ENCODE results near the gene ATP2A3.

ATP2A3 gene

DNA sequence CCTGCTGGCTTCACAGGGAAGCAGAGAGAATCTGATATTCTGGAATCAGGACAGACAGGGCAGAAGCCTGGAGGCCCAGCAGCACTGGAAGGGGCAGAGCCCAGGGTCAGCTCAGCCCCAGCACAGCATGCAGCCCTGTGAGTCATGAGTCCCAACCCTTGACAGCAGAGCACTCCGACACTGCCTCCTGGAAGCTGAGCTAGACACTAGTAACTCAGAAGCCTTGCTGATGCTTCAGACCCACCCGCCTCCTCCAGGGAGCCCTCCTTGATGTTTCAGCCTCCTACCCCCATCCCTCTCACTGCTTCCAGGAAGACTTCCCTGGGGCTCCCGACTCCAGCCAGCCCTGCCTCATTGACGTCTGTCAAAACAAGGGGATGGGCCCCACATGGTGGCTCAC lies 78.3 kb downstream of the ATP2A3 start:
- peak; percentile 6 to 27 for DNase-seq
- Histone ChIP-seq H2BK120ac (ENCODE audit: insufficient read depth, low read length, poor library complexity) (no peak overlapping the region), H3K27me3 (ENCODE audit: insufficient read depth, low read length) (no peaks in the 10 kb centered on the region), H3K14ac (ENCODE audit: low read length) (no peak overlapping the region), H2AFZ (ENCODE audit: insufficient read depth, low read length, poor library complexity) (no peak overlapping the region), H3K4me1 (ENCODE audit: control insufficient read depth in 1 of 2, insufficient read depth in 2 of 2, low read length in 2 of 2) (no peaks in the 10 kb centered on the region), H3K27ac (ENCODE audit: low read depth, low read length) (no peak overlapping the region), H3K9me3 (ENCODE audit: insufficient read depth, low read depth, low read length) (peaks cover 5% of the 10 kb centered on the region), H2BK12ac (ENCODE audit: low read length) (no peak overlapping the region), H3K9ac (ENCODE audit: low read length) (no peak overlapping the region), H3K18ac (ENCODE audit: low read length) (no peak overlapping the region), H3K79me2 (ENCODE audit: control insufficient read depth, insufficient read depth, low read length, poor library complexity) (no peaks in the 10 kb centered on the region), H4K12ac (ENCODE audit: low read depth, low read length) (no peak overlapping the region), H4K91ac (ENCODE audit: low read depth, low read length) (no peak overlapping the region), H3K4me2 (ENCODE audit: low read length) (no peak overlapping the region), H3K4me3 (ENCODE audit: low read depth, low read length) (no peak overlapping the region), H3K4ac (ENCODE audit: low read depth, low read length) (no peak overlapping the region), H2BK5ac (ENCODE audit: low read depth, low read length, poor library complexity) (no peak overlapping the region), H3K23ac (ENCODE audit: low read length) (no peak overlapping the region), H2AK5ac (ENCODE audit: low read length) (no peak overlapping the region), H3K36me3 (ENCODE audit: control insufficient read depth in 1 of 2, insufficient read depth in 2 of 2, low read length in 2 of 2) (no peaks in the 10 kb centered on the region), H3K79me1 (ENCODE audit: low read length) (no peaks in the 10 kb centered on the region), H4K8ac (ENCODE audit: low read depth, low read length) (no peak overlapping the region)
- WGBS (ENCODE audit: extremely low coverage, insufficient coverage, insufficient read length), result no CpG with 5 or more reads among the region's 4 CpGs

- H3K9ac ChIP-seq (ENCODE audit: low read length), result no peak overlapping the region
- H3K4ac ChIP-seq (ENCODE audit: low read depth, low read length), result no peak overlapping the region
- WGBS (ENCODE audit: extremely low coverage, insufficient coverage, insufficient read length), result no CpG with 5 or more reads among the region's 14 CpGs
- no peak overlapping the region for H2AK5ac ChIP-seq (ENCODE audit: low read length)
- no peaks in the 10 kb centered on the region for H3K4me1 ChIP-seq (ENCODE audit: control insufficient read depth in 1 of 2, insufficient read depth in 2 of 2, low read length in 2 of 2)
- H3K36me3 ChIP-seq (ENCODE audit: control insufficient read depth in 1 of 2, insufficient read depth in 2 of 2, low read length in 2 of 2), result no peaks in the 10 kb centered on the region
- no peak overlapping the region for H3K23ac ChIP-seq (ENCODE audit: low read length)
- no peak overlapping the region for H2AFZ ChIP-seq (ENCODE audit: insufficient read depth, low read length, poor library complexity)
- H4K12ac ChIP-seq (ENCODE audit: low read depth, low read length), result no peak overlapping the region
- H2BK5ac ChIP-seq (ENCODE audit: low read depth, low read length, poor library complexity), result no peak overlapping the region
- no peak for DNase-seq
- H4K91ac ChIP-seq (ENCODE audit: low read depth, low read length), result no peak overlapping the region
- no peaks in the 10 kb centered on the region for H3K79me1 ChIP-seq (ENCODE audit: low read length)
- H4K8ac ChIP-seq (ENCODE audit: low read depth, low read length), result no peak overlapping the region
- H3K27ac ChIP-seq (ENCODE audit: low read depth, low read length), result no peak overlapping the region
- no peak overlapping the region for H3K4me3 ChIP-seq (ENCODE audit: low read depth, low read length)
- peaks cover 5% of the 10 kb centered on the region for H3K9me3 ChIP-seq (ENCODE audit: insufficient read depth, low read depth, low read length)
- no peak overlapping the region for H3K18ac ChIP-seq (ENCODE audit: low read length)
- no peak overlapping the region for H2BK120ac ChIP-seq (ENCODE audit: insufficient read depth, low read length, poor library complexity)
- H2BK12ac ChIP-seq (ENCODE audit: low read length), result no peak overlapping the region
- no peaks in the 10 kb centered on the region for H3K79me2 ChIP-seq (ENCODE audit: control insufficient read depth, insufficient read depth, low read length, poor library complexity)
- no peak overlapping the region for H3K14ac ChIP-seq (ENCODE audit: low read length)
- no peak overlapping the region for H3K4me2 ChIP-seq (ENCODE audit: low read length)
- no peaks in the 10 kb centered on the region for H3K27me3 ChIP-seq (ENCODE audit: insufficient read depth, low read length)
Observed at GRCh38 chr17:3885271-3885670, 79.0 kb downstream of the ATP2A3 start.

- Histone ChIP-seq H2BK12ac (ENCODE audit: low read length) (no peak overlapping the region), H3K27ac (ENCODE audit: low read depth, low read length) (no peak overlapping the region), H3K4me2 (ENCODE audit: low read length) (no peak overlapping the region), H3K18ac (ENCODE audit: low read length) (no peak overlapping the region), H4K8ac (ENCODE audit: low read depth, low read length) (no peak overlapping the region), H4K12ac (ENCODE audit: low read depth, low read length) (no peak overlapping the region), H3K23ac (ENCODE audit: low read length) (no peak overlapping the region), H3K9ac (ENCODE audit: low read length) (no peak overlapping the region), H3K14ac (ENCODE audit: low read length) (no peak overlapping the region), H3K4me3 (ENCODE audit: low read depth, low read length) (no peak overlapping the region), H3K4ac (ENCODE audit: low read depth, low read length) (no peak overlapping the region), H3K79me1 (ENCODE audit: low read length) (no peaks in the 10 kb centered on the region), H2BK120ac (ENCODE audit: insufficient read depth, low read length, poor library complexity) (no peak overlapping the region), H4K91ac (ENCODE audit: low read depth, low read length) (no peak overlapping the region), H3K36me3 (ENCODE audit: control insufficient read depth in 1 of 2, insufficient read depth in 2 of 2, low read length in 2 of 2) (no peaks in the 10 kb centered on the region), H2AFZ (ENCODE audit: insufficient read depth, low read length, poor library complexity) (no peak overlapping the region), H2BK5ac (ENCODE audit: low read depth, low read length, poor library complexity) (no peak overlapping the region), H3K4me1 (ENCODE audit: control insufficient read depth in 1 of 2, insufficient read depth in 2 of 2, low read length in 2 of 2) (no peaks in the 10 kb centered on the region), H3K9me3 (ENCODE audit: insufficient read depth, low read depth, low read length) (peaks cover 4% of the 10 kb centered on the region), H3K79me2 (ENCODE audit: control insufficient read depth, insufficient read depth, low read length, poor library complexity) (no peaks in the 10 kb centered on the region), H2AK5ac (ENCODE audit: low read length) (no peak overlapping the region), H3K27me3 (ENCODE audit: insufficient read depth, low read length) (no peaks in the 10 kb centered on the region)
- no CpG with 5 or more reads among the region's 12 CpGs for WGBS (ENCODE audit: extremely low coverage, insufficient coverage, insufficient read length)
- no peak for DNase-seq
Observed at GRCh38 chr17:3884188-3884587, 80.0 kb downstream of the ATP2A3 start.

- Histone ChIP-seq H3K79me1 (ENCODE audit: low read length) (no peaks in the 10 kb centered on the region), H3K4me3 (ENCODE audit: low read depth, low read length) (no peak overlapping the region), H3K9me3 (ENCODE audit: insufficient read depth, low read depth, low read length) (no peaks in the 10 kb centered on the region), H4K8ac (ENCODE audit: low read depth, low read length) (no peak overlapping the region), H4K12ac (ENCODE audit: low read depth, low read length) (no peak overlapping the region), H3K4me2 (ENCODE audit: low read length) (no peak overlapping the region), H2BK120ac (ENCODE audit: insufficient read depth, low read length, poor library complexity) (no peak overlapping the region), H3K36me3 (ENCODE audit: control insufficient read depth in 1 of 2, insufficient read depth in 2 of 2, low read length in 2 of 2) (no peaks in the 10 kb centered on the region), H3K9ac (ENCODE audit: low read length) (no peak overlapping the region), H3K4ac (ENCODE audit: low read depth, low read length) (no peak overlapping the region), H2AK5ac (ENCODE audit: low read length) (no peak overlapping the region), H3K14ac (ENCODE audit: low read length) (no peak overlapping the region), H3K27me3 (ENCODE audit: insufficient read depth, low read length) (no peaks in the 10 kb centered on the region), H2AFZ (ENCODE audit: insufficient read depth, low read length, poor library complexity) (no peak overlapping the region), H3K18ac (ENCODE audit: low read length) (no peak overlapping the region), H2BK5ac (ENCODE audit: low read depth, low read length, poor library complexity) (no peak overlapping the region), H4K91ac (ENCODE audit: low read depth, low read length) (no peak overlapping the region), H3K27ac (ENCODE audit: low read depth, low read length) (no peak overlapping the region), H3K4me1 (ENCODE audit: control insufficient read depth in 1 of 2, insufficient read depth in 2 of 2, low read length in 2 of 2) (no peaks in the 10 kb centered on the region), H3K23ac (ENCODE audit: low read length) (no peak overlapping the region), H2BK12ac (ENCODE audit: low read length) (no peak overlapping the region), H3K79me2 (ENCODE audit: control insufficient read depth, insufficient read depth, low read length, poor library complexity) (no peaks in the 10 kb centered on the region)
- no CpG with 5 or more reads among the region's 4 CpGs for WGBS (ENCODE audit: extremely low coverage, insufficient coverage, insufficient read length)
- DNase-seq, result no peak
Observed at GRCh38 chr17:3882276-3882675, 82.0 kb downstream of the ATP2A3 start.

Measured in trophoblast cell (in vitro differentiated cells and primary cell).